ENCODE measurements around the gene USP21. TPM values are rescaled to one million over a fixed set of nuclear protein-coding genes. Genes with fewer than 3 reads are reported as not detected.

The USP21 gene
- total and polyA plus RNA-seq, 4 donors: 15.7 to 28.1 (median 20.6) TPM

DNA sequence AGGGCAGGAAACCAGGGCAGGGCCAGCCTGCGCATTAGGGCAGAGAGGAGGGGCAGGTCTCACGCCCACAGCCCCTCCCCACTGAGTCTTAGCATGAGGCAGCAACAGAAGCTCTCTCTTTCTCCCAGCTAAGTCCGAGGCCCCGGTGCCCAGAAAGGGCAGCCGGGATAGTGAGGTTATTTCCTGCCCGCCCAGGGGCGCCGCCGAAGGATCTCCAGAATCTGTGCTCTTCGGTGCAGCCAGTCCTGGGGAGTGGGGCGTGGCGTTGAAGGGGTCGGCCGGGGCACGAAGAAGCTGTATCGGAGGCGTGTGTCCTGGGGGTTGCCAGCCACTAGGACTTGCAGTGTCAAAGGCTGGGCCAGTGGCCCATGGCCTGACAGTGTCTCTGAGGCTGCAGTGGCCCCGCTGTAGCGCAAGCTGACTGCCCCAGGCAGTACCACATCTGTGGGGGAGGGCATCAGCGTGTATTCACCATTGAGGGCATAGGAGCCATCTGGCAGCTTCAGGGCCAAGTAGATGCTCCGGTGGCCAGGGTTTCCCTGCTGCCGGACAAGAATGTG is 31.7 kb downstream of the USP21 start:
- Histone ChIP-seq H3K4me3 (ENCODE audit: low read length in 2 of 2) (no peak overlapping the region), H3K27ac (ENCODE audit: low read depth in 1 of 2, low read length in 2 of 2) (no peak overlapping the region), H3K36me3 (ENCODE audit: control insufficient read depth in 1 of 2, insufficient read depth in 2 of 2, low read length in 1 of 2) (no peaks in the 10 kb centered on the region), H3K4me1 (ENCODE audit: control insufficient read depth in 1 of 2, insufficient read depth in 2 of 2, low read length in 2 of 2) (no peaks in the 10 kb centered on the region), H3K27me3 (ENCODE audit: control insufficient read depth in 1 of 2, insufficient read depth in 2 of 2, low read length in 1 of 2) (no peaks in the 10 kb centered on the region), H3K9me3 (ENCODE audit: control insufficient read depth, low read length) (no peaks in the 10 kb centered on the region)
- WGBS, 2 donors: 62 to 71% methylated on average over 22 of the region's 22 CpGs
- ATAC-seq (ENCODE audit: low FRiP score) (no peak), DNase-seq (peak; percentile 49 to 76)
- intact Hi-C loops (cut with DNase I): loop anchor here in 1 of 2 donors (5.0 kb wide), 1 partner anchor 191 kb away; no protein-coding TSS in a partner anchor

DNA sequence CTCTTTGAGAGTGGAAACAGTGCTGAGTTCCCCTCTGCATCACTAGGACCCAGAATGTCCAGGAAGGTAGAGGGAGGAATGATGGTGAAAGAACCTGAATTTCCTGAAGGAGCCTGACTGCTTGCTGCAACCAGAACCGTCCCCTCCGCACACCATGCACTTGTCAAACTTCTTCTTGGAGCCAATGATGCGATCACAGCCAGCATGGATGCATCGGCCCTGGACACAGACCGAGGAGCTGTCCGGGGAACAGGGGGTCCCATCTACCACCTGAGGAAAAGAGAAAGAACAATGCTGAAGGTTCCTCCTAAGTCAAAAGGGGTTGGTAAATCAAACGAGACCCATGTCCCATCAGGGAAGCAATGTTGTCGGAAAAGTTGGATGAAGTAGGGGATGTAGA is 32.7 kb downstream of the USP21 start:
- no peaks in the 10 kb centered on the region for H3K9me3 ChIP-seq (ENCODE audit: control insufficient read depth, low read length)
- WGBS, 2 donors: 67 to 68% methylated on average over 8 of the region's 8 CpGs
- DNase-seq: peak in 1 of 2 donors; percentile 61

DNA sequence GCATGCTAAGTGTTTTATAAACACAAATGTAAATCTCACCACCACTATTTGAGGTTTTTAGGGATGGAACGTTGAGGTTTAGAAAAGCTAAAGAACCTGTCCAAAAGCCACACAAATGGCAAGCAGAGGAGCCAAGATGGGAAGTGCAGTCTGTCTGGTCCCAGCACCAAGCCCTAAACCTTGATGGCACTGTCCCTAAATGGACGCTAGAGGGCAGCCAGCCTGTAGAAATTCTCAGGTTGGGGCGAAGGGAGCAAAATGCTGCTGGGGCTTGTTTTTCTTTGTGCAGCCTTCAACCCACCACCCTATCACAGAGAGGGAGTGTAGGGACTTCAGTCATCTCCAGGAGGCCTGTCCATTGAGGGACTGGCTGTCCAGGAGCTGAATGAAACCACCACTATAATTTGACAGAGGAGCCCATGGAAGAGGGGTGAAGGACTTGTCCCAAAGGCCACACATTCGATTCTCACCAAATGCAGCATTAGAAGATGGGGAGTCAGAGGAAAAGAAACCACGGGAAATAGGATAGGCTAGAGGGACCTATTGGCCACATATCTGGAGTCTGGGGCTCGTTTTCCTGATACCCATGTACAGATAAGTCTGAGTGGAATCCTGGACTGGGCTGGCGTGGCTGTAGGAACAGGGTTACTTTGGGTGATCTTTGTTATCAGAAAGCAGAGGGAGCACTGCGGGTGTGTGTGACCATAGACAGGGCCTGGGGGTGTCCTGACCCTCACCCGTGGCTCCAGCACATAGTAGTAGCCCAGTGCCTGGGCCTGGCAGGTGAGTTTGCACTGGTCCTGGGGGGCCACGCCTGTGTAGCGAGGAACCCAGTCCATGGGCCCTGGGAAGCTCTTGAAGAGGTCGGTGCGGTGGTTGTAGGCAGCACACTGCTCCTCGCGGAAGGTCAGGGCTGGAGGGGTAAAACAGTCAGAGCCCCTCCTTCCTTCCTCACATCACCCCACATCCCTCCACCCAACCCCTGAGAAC is 33.5 kb downstream of the USP21 start:
- no peak overlapping the region for H3K4me3 ChIP-seq (ENCODE audit: low read length in 2 of 2)
- H3K27ac ChIP-seq (ENCODE audit: low read depth in 1 of 2, low read length in 2 of 2): no peak overlapping the region
- DNase-seq (peak; percentile 30 to 75), ATAC-seq (ENCODE audit: low FRiP score) (peak; percentile 81)
- no peaks in the 10 kb centered on the region for H3K9me3 ChIP-seq (ENCODE audit: control insufficient read depth, low read length)
- intact Hi-C loops (cut with DNase I): loop anchor here in 1 of 2 donors (5.0 kb wide), 1 partner anchor 190 kb away; no protein-coding TSS in a partner anchor
- H3K36me3 ChIP-seq (ENCODE audit: control insufficient read depth in 1 of 2, insufficient read depth in 2 of 2, low read length in 1 of 2): no peaks in the 10 kb centered on the region
- H3K27me3 ChIP-seq (ENCODE audit: control insufficient read depth in 1 of 2, insufficient read depth in 2 of 2, low read length in 1 of 2): no peaks in the 10 kb centered on the region
- no peaks in the 10 kb centered on the region for H3K4me1 ChIP-seq (ENCODE audit: control insufficient read depth in 1 of 2, insufficient read depth in 2 of 2, low read length in 2 of 2)
- WGBS, 2 donors: 58 to 60% methylated on average over 15 of the region's 15 CpGs

More for the DNA sequence above, 32.7 kb downstream of the USP21 start:
- Histone ChIP-seq H3K27me3 (ENCODE audit: control insufficient read depth in 1 of 2, insufficient read depth in 2 of 2, low read length in 1 of 2) (no peaks in the 10 kb centered on the region), H3K36me3 (ENCODE audit: control insufficient read depth in 1 of 2, insufficient read depth in 2 of 2, low read length in 1 of 2) (no peaks in the 10 kb centered on the region), H3K4me1 (ENCODE audit: control insufficient read depth in 1 of 2, insufficient read depth in 2 of 2, low read length in 2 of 2) (no peaks in the 10 kb centered on the region), H3K27ac (ENCODE audit: low read depth in 1 of 2, low read length in 2 of 2) (no peak overlapping the region), H3K4me3 (ENCODE audit: low read length in 2 of 2) (no peak overlapping the region)
- intact Hi-C loops (cut with DNase I): loop anchor here in 1 of 2 donors (5.0 kb wide), 1 partner anchor 190 kb away; no protein-coding TSS in a partner anchor
- no peak for ATAC-seq (ENCODE audit: low FRiP score)

DNA sequence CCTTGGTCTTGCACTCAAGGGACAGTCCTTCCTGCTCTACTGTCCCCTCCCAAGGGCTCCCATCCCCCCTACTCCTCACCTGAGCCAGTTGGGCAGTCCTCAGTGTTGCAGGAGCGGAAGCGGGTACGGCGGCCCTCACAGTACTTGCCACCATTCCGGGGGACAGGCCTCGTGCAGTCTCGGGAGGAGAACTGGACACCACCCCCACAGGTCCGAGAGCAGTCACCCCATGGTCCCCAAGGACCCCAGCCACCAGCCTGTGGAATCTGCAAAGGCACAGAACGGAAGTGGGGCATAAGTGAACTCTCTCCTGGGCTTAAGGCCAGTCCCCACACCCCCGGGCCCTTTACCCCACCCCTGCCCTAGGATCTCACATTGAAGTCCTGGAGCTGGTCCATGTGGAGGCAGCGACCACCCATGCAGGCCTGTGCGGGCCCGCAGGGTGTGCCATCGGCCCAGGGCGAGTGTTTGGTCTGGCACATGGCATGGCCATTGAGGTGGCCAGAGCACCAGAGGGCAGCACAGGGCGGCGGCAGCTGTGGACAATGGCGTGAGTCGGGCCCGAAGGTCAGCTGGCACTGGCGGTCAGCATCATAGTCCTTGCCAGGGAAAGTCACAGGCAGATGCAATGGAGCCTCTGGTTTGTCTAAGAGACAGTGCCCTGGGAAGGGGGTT is 34.4 kb downstream of the USP21 start:
- DNase-seq: peak; percentile 51 to 81
- Histone ChIP-seq H3K4me3 (ENCODE audit: low read length in 2 of 2) (no peak overlapping the region), H3K27me3 (ENCODE audit: control insufficient read depth in 1 of 2, insufficient read depth in 2 of 2, low read length in 1 of 2) (no peaks in the 10 kb centered on the region), H3K9me3 (ENCODE audit: control insufficient read depth, low read length) (no peaks in the 10 kb centered on the region), H3K36me3 (ENCODE audit: control insufficient read depth in 1 of 2, insufficient read depth in 2 of 2, low read length in 1 of 2) (no peaks in the 10 kb centered on the region), H3K4me1 (ENCODE audit: control insufficient read depth in 1 of 2, insufficient read depth in 2 of 2, low read length in 2 of 2) (no peaks in the 10 kb centered on the region), H3K27ac (ENCODE audit: low read depth in 1 of 2, low read length in 2 of 2) (no peak overlapping the region)
- intact Hi-C loops (cut with DNase I): loop anchor here in 1 of 2 donors (5.0 kb wide), 1 partner anchor 189 kb away; no protein-coding TSS in a partner anchor
- 77 to 79% methylated on average over 21 of the region's 21 CpGs for WGBS, 2 donors
- no peak for ATAC-seq (ENCODE audit: low FRiP score)

DNA sequence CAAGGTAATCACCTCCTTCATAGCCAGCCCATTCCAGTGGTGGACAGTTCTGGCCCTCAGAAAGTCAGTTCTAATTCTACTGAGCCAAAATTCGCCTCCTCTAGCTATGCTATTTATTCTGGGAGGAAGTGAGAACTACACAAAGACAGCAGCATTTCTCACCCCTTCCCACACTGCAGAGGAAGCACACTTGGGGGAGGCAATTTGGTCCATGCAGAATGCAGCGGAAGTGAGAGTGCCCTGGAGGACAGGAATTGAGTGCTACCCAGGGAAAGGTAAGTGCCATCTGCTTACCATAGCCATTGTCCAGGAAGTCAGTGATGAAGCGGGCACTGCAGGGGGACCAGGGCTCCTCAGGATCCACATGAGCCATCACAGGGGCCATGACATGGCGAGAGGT is 35.9 kb downstream of the USP21 start:
- H3K4me3 ChIP-seq (ENCODE audit: low read length in 2 of 2): no peak overlapping the region
- 84 to 85% methylated on average over 4 of the region's 4 CpGs for WGBS, 2 donors
- peak in 1 of 2 donors; percentile 58 for DNase-seq
- ATAC-seq (ENCODE audit: low FRiP score): no peak
- no peaks in the 10 kb centered on the region for H3K4me1 ChIP-seq (ENCODE audit: control insufficient read depth in 1 of 2, insufficient read depth in 2 of 2, low read length in 2 of 2)
- H3K27ac ChIP-seq (ENCODE audit: low read depth in 1 of 2, low read length in 2 of 2): no peak overlapping the region
- H3K9me3 ChIP-seq (ENCODE audit: control insufficient read depth, low read length): no peaks in the 10 kb centered on the region
- no peaks in the 10 kb centered on the region for H3K36me3 ChIP-seq (ENCODE audit: control insufficient read depth in 1 of 2, insufficient read depth in 2 of 2, low read length in 1 of 2)
- intact Hi-C loops (cut with DNase I): no loop called here
- H3K27me3 ChIP-seq (ENCODE audit: control insufficient read depth in 1 of 2, insufficient read depth in 2 of 2, low read length in 1 of 2): no peaks in the 10 kb centered on the region

DNA sequence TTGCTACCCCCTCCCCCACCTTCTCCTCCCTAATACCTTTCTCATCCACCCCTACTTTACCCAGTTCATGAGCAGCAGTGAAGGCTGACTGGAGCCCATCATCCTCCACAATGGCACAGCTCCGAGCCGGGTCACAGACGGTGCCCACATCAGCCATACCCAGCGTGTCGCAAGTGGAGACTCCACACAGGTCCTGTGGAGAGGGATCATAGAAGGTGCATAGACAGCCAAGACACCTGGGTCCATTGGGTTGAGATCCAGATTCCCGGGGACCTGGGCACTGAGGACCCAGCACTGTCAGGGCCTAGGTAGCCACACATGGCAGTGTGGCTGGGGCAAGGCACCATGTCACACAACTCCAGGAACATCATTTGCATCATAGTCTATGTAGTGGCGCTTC is 36.8 kb downstream of the USP21 start:
- peak in 1 of 2 donors; percentile 44 for DNase-seq
- WGBS, 2 donors: 94 to 96% methylated on average over 7 of the region's 7 CpGs
- Histone ChIP-seq H3K4me1 (ENCODE audit: control insufficient read depth in 1 of 2, insufficient read depth in 2 of 2, low read length in 2 of 2) (no peaks in the 10 kb centered on the region), H3K9me3 (ENCODE audit: control insufficient read depth, low read length) (no peaks in the 10 kb centered on the region), H3K36me3 (ENCODE audit: control insufficient read depth in 1 of 2, insufficient read depth in 2 of 2, low read length in 1 of 2) (no peaks in the 10 kb centered on the region), H3K27me3 (ENCODE audit: control insufficient read depth in 1 of 2, insufficient read depth in 2 of 2, low read length in 1 of 2) (no peaks in the 10 kb centered on the region), H3K27ac (ENCODE audit: low read depth in 1 of 2, low read length in 2 of 2) (no peak overlapping the region), H3K4me3 (ENCODE audit: low read length in 2 of 2) (no peak overlapping the region)
- intact Hi-C loops (cut with DNase I): no loop called here
- ATAC-seq (ENCODE audit: low FRiP score): no peak

DNA sequence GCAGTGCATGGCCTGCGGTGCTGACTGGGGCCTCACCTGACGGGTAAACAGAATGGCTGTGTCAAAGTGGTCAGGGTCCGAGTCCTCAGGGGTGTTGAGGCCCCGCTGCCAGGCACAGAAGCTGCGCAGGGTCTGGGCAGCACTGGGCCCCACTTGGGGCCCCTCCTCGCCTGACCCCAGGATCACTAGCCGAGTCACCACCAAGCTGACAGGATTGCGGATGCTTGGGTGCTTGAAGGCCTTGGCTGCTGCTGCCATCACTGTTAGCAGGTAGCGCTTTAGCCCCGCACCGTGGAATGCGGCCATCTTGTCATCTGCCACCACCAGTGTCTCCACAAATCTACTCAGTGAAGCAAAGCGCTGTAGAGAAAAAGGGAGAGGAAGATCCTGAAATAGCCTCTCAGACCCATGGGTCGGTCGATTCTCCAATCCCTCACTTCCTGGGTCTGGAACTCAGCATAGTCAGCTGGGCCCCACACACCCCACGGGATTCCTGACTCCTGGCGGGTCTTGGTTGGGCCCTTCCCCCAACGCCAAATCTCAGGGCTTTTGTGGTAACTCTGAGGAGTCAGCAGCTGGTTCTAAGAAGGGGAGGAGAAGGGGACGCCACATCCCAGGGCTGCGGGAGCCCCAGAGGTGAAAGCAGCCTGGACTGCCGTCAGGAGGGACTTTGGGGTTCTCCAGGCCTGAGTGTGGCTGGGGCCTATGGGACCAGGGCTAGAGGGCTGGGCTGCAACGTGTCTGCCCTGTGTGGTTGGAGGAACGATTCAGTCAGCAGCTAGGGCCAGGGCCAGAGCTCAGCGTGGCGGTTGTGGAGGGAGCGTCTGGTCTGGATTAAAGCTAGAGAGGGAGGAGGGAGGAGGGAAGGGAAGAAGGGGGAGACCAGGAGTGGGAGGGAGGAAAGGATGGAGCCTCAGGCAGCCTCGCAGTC is 37.5 kb downstream of the USP21 start:
- H3K4me3 ChIP-seq (ENCODE audit: low read length in 2 of 2): no peak overlapping the region
- H3K9me3 ChIP-seq (ENCODE audit: control insufficient read depth, low read length): no peaks in the 10 kb centered on the region
- H3K4me1 ChIP-seq (ENCODE audit: control insufficient read depth in 1 of 2, insufficient read depth in 2 of 2, low read length in 2 of 2): no peaks in the 10 kb centered on the region
- no peaks in the 10 kb centered on the region for H3K27me3 ChIP-seq (ENCODE audit: control insufficient read depth in 1 of 2, insufficient read depth in 2 of 2, low read length in 1 of 2)
- peak; percentile 72 to 77 for DNase-seq
- peak; percentile 23 for ATAC-seq (ENCODE audit: low FRiP score)
- no peak overlapping the region for H3K27ac ChIP-seq (ENCODE audit: low read depth in 1 of 2, low read length in 2 of 2)
- 74 to 78% methylated on average over 27 of the region's 27 CpGs for WGBS, 2 donors
- H3K36me3 ChIP-seq (ENCODE audit: control insufficient read depth in 1 of 2, insufficient read depth in 2 of 2, low read length in 1 of 2): no peaks in the 10 kb centered on the region
- intact Hi-C loops (cut with DNase I): no loop called here
